ENCODE data around the gene VTCN1. TPM values are rescaled to one million over a fixed set of nuclear protein-coding genes. Genes with fewer than 3 reads are reported as not detected.

VTCN1 gene
- total and polyA plus RNA-seq, 2 of the 8 experiments (the other 6 are each of a cell fraction or from before 2014, with no cell fraction given), result 0.32 TPM; not detected in 1

DNA sequence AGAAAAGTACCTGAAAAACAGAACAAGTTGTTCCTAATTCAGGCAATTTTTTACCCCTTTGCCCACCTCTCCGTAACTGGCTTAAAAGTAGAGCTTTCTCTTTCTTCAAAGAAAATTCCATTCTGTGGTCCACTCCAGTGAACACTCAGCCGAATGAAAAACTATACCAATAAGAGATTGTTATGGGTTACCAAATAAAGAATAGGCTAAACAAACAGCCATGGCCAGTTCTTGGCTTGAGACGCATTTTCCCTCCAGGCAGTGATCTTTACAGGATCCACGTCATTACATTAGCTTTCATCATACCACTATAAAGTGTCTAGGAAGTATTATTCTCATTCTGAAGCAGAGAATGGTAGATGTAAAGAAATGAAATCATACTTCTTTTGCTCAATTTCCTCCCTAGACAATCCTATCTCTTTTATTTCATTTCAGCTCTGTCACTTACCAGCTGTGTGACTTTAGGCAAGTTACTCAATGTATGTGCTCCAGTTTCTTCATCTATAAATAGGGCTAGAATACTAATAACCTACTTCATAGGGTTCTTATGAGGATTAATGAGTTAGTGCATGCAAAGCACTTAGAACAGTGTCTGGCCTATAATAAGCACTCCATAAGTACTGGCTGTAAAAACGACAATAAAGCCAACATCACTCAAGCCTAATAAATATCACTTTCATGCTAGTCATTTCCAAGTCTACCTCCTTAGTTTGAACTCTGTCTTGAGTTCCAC lies 62.7 kb downstream of the VTCN1 start (continued):
- TF ChIP-seq, protein P1, sequence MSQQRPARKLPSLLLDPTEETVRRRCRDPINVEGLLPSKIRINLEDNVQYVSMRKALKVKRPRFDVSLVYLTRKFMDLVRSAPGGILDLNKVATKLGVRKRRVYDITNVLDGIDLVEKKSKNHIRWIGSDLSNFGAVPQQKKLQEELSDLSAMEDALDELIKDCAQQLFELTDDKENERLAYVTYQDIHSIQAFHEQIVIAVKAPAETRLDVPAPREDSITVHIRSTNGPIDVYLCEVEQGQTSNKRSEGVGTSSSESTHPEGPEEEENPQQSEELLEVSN (IDR thresholded peaks at IDR 0.05), result no peak
- TF ChIP-seq GABPA (IDR thresholded peaks at IDR 0.05; ENCODE audit: borderline replicate concordance, insufficient read depth, low read length) (no peak), PHF8 (conservative IDR thresholded peaks at IDR 0.05; ENCODE audit: low read depth, low read length) (no peak)
- TF ChIP-seq, protein P2, sequence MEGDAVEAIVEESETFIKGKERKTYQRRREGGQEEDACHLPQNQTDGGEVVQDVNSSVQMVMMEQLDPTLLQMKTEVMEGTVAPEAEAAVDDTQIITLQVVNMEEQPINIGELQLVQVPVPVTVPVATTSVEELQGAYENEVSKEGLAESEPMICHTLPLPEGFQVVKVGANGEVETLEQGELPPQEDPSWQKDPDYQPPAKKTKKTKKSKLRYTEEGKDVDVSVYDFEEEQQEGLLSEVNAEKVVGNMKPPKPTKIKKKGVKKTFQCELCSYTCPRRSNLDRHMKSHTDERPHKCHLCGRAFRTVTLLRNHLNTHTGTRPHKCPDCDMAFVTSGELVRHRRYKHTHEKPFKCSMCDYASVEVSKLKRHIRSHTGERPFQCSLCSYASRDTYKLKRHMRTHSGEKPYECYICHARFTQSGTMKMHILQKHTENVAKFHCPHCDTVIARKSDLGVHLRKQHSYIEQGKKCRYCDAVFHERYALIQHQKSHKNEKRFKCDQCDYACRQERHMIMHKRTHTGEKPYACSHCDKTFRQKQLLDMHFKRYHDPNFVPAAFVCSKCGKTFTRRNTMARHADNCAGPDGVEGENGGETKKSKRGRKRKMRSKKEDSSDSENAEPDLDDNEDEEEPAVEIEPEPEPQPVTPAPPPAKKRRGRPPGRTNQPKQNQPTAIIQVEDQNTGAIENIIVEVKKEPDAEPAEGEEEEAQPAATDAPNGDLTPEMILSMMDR (IDR thresholded peaks at IDR 0.05; ENCODE audit: control extremely low read depth in 1 of 3, insufficient read depth in 1 of 3, low read depth in 1 of 3, low read length in 3 of 3), result no peak

Measured in H1 (cell line).